HepG2 (cell line): Measurements from ENCODE around the gene TOMM20. TPM values are rescaled to one million over a fixed set of nuclear protein-coding genes. Genes with fewer than 3 reads are reported as not detected.

ENCODE experiments used
- AHDC1 ChIP-seq: sonication (generic); formaldehyde crosslinking; IDR thresholded peaks from 2 replicates; pipeline ENCODE4 v1.5.1; 2020; ENCODE audit warnings: mild to moderate bottlenecking, missing genetic modification reagents, borderline replicate concordance
- CCAR2 ChIP-seq: fragments of 200-400 bp; formaldehyde crosslinking; optimal IDR thresholded peaks from 2 replicates; pipeline ENCODE3; 2018; ENCODE audit warnings: low read depth, mild to moderate bottlenecking, low read length, moderate library complexity
- polyA plus RNA-seq, 8 experiments: library from polyadenylated mRNA; depleted of rRNA in 3 of 8; stranded (reverse) in 7 of 8; unstranded in 1 of 8; fragments of >200 nt; fragmentation: Illumina TruSeq in 4 of 8; extraction: Trizol in 4 of 8; gene quantifications; 2 replicates each; pipeline versions ENCODE4 v1.2.1 to v1.2.3, GENCODE V29; 2011 to 2016; ENCODE audit warnings: low read depth in 4 of 8, missing spikeins in 1 of 8, mixed read lengths in 1 of 8; ENCODE audit not compliant: insufficient read depth in 1 of 8
- total RNA-seq, 5 experiments: library from RNA; depleted of rRNA; stranded (reverse); fragments of >200 nt; fragmentation: Illumina TruSeq; extraction: Trizol; gene quantifications; 2 replicates each; pipeline ENCODE4 v1.2.3, GENCODE V29; 2016; ENCODE audit warnings: low read depth in 1 of 5
- TF ChIP-seq, protein P1 (sequence below), 2 experiments: sonication (generic) in 1 of 2; formaldehyde crosslinking in 1 of 2; IDR thresholded peaks; 2 replicates each; pipeline versions ENCODE4 v1.6.1 to v1.9.0; 2014 to 2022; ENCODE audit warnings: antibody characterized with exemption in 1 of 2, borderline replicate concordance in 1 of 2, inconsistent platforms in 1 of 2, low read depth in 1 of 2, missing genetic modification reagents in 1 of 2
- TF ChIP-seq, protein P2 (sequence below): sonication (generic); formaldehyde crosslinking; IDR thresholded peaks from 2 replicates; pipeline ENCODE4 v1.4.0; 2020; ENCODE audit warnings: mild to moderate bottlenecking, missing genetic modification reagents
- TF ChIP-seq, protein P3 (sequence below): sonication (generic); formaldehyde crosslinking; IDR thresholded peaks from 2 replicates; pipeline ENCODE4 v1.8.0; 2023; ENCODE audit warnings: mild to moderate bottlenecking, missing genetic modification reagents
- TF ChIP-seq, protein P4 (sequence below): sonication (generic); formaldehyde crosslinking; IDR thresholded peaks from 2 replicates; pipeline ENCODE4 v1.4.0; 2020; ENCODE audit warnings: missing genetic modification reagents, borderline replicate concordance

The TOMM20 gene
- total and polyA plus RNA-seq, 2 of the 13 experiments (the other 11 are each of a cell fraction or from before 2014, with no cell fraction given) = 153 to 376 TPM

DNA sequence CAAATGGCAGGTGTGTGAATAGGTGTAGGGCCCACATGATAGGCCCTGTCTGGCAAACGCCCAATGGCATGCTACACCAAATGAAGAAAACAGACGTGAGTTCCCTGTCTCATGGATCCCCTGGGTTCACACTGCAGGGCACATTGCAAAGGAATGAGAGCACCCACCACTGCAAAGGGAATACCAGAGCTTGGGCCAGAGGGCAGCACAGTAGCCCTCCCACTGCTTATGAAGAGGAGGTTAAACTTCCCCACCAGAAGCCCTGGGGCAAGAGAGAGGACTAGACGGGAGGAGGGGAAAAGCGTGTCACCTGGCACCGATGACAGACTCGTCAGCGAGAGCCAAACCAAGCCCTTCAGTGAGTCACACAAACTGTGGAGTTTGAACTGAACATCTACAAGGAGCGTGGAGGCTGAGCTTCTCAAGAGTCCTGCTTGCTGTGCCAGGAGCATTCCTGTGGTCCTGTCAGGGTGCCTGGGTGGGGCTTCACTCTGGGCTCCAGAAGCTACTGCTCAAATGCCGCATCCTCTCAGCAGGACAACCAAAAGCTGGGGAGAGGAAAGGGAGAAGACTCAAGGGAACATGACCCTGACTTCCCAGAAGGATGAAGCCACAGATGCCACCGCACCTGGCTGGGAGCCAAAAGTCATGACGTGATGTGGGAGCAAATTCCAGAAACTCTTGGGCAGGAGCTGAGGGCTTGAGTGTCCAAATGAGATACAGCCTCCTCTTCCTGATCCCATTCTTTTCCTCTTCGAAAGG lies 61.1 kb downstream of the TOMM20 start (continued):
- TF ChIP-seq, protein P1, sequence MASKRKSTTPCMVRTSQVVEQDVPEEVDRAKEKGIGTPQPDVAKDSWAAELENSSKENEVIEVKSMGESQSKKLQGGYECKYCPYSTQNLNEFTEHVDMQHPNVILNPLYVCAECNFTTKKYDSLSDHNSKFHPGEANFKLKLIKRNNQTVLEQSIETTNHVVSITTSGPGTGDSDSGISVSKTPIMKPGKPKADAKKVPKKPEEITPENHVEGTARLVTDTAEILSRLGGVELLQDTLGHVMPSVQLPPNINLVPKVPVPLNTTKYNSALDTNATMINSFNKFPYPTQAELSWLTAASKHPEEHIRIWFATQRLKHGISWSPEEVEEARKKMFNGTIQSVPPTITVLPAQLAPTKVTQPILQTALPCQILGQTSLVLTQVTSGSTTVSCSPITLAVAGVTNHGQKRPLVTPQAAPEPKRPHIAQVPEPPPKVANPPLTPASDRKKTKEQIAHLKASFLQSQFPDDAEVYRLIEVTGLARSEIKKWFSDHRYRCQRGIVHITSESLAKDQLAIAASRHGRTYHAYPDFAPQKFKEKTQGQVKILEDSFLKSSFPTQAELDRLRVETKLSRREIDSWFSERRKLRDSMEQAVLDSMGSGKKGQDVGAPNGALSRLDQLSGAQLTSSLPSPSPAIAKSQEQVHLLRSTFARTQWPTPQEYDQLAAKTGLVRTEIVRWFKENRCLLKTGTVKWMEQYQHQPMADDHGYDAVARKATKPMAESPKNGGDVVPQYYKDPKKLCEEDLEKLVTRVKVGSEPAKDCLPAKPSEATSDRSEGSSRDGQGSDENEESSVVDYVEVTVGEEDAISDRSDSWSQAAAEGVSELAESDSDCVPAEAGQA (IDR thresholded peaks at IDR 0.05; ENCODE audit: low read depth) = no peak
- TF ChIP-seq, protein P1 (CRISPR knock-in tag; IDR thresholded peaks at IDR 0.05; ENCODE audit: borderline replicate concordance) = no peak
- TF ChIP-seq AHDC1 (CRISPR knock-in tag) (no peak), CCAR2 (no peak)
- TF ChIP-seq, protein P2, sequence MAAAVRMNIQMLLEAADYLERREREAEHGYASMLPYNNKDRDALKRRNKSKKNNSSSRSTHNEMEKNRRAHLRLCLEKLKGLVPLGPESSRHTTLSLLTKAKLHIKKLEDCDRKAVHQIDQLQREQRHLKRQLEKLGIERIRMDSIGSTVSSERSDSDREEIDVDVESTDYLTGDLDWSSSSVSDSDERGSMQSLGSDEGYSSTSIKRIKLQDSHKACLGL (CRISPR knock-in tag) = no peak
- TF ChIP-seq, protein P3, sequence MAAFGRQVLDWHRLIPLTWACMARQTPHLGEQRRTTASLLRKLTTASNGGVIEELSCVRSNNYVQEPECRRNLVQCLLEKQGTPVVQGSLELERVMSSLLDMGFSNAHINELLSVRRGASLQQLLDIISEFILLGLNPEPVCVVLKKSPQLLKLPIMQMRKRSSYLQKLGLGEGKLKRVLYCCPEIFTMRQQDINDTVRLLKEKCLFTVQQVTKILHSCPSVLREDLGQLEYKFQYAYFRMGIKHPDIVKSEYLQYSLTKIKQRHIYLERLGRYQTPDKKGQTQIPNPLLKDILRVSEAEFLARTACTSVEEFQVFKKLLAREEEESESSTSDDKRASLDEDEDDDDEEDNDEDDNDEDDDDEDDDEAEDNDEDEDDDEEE (CRISPR knock-in tag) = no peak
- TF ChIP-seq, protein P4, sequence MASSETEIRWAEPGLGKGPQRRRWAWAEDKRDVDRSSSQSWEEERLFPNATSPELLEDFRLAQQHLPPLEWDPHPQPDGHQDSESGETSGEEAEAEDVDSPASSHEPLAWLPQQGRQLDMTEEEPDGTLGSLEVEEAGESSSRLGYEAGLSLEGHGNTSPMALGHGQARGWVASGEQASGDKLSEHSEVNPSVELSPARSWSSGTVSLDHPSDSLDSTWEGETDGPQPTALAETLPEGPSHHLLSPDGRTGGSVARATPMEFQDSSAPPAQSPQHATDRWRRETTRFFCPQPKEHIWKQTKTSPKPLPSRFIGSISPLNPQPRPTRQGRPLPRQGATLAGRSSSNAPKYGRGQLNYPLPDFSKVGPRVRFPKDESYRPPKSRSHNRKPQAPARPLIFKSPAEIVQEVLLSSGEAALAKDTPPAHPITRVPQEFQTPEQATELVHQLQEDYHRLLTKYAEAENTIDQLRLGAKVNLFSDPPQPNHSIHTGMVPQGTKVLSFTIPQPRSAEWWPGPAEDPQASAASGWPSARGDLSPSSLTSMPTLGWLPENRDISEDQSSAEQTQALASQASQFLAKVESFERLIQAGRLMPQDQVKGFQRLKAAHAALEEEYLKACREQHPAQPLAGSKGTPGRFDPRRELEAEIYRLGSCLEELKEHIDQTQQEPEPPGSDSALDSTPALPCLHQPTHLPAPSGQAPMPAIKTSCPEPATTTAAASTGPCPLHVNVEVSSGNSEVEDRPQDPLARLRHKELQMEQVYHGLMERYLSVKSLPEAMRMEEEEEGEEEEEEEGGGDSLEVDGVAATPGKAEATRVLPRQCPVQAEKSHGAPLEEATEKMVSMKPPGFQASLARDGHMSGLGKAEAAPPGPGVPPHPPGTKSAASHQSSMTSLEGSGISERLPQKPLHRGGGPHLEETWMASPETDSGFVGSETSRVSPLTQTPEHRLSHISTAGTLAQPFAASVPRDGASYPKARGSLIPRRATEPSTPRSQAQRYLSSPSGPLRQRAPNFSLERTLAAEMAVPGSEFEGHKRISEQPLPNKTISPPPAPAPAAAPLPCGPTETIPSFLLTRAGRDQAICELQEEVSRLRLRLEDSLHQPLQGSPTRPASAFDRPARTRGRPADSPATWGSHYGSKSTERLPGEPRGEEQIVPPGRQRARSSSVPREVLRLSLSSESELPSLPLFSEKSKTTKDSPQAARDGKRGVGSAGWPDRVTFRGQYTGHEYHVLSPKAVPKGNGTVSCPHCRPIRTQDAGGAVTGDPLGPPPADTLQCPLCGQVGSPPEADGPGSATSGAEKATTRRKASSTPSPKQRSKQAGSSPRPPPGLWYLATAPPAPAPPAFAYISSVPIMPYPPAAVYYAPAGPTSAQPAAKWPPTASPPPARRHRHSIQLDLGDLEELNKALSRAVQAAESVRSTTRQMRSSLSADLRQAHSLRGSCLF (CRISPR knock-in tag) = no peak
